Measurements from ENCODE around the gene HEMGN.

- TF ChIP-seq RAD51 (IDR thresholded peaks at IDR 0.05), result no peak
- TF ChIP-seq POLR2AphosphoS5 (IDR thresholded peaks at IDR 0.05; ENCODE audit: low read length), result no peak
- TF ChIP-seq BACH1 (IDR thresholded peaks at IDR 0.05; ENCODE audit: borderline replicate concordance), result no peak
- TF ChIP-seq SRF (IDR thresholded peaks at IDR 0.05; ENCODE audit: low read depth in 2 of 2, low read length in 2 of 2), result no peak
- no peak for TF ChIP-seq RFX5 (IDR thresholded peaks at IDR 0.05; ENCODE audit: low read depth, low read length)
Measured at GRCh38 chr9:97924386-97924785, 13.6 kb downstream of the HEMGN start.

All from GM12878 (cell line).